ENCODE data around the gene THNSL1. TPM values are rescaled to one million over a fixed set of nuclear protein-coding genes. Genes with fewer than 3 reads are reported as not detected.
A peak's percentile ranks its signal among the peaks of the same experiment; 100 is the strongest.
"Not testable (repeated sequence)": the region's sequence is repeated elsewhere in the genome, so short reads cannot be mapped to it uniquely, and the experiment has no call there.

The THNSL1 gene
- total RNA-seq, 1 experiment from 2014 or later, result 7.3 TPM

DNA sequence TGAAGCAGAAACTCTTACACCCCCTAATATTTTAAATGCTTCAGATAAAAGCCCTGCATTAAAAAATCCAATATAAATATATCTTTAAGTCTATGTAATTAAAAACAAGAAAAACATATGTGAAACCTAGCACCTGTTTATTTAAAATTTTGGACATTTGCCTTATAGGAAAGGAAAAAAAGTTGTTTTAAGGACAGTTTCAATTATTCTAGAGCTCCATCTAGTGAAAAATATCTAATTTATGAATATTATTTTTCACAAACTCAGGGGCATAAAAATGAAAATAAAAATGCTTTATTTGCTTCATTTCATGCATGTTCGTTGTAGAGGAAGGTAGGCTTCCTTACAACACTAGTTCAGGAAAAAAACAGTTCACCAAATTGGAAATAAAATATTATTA is 26.5 kb upstream of the THNSL1 start:
- Histone ChIP-seq H3K4me3 (no peak overlapping the region), H3K9me3 (no peaks in the 10 kb centered on the region), H3K36me3 (no peaks in the 10 kb centered on the region), H3K27me3 (no peaks in the 10 kb centered on the region)
- DNase-seq, result no peak

DNA sequence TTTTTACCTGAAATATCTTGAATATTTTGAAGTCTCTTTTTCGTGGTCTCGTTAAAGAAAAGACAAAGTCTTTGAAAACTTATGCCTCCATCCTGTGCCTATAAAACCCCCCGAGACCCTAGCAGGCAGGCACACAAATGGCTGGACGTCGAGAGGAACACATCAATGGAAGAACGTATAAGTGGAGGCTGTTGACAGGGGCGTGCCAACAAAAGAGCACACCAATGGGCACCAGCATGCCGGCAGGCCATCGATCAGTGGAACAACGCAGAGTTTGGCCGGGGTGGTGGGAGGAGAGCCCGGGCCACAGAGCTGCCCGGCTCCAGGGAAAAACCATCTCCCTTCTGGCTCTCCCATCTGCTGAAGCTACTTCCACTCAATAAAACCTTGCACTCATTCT is 25.1 kb upstream of the THNSL1 start:
- H3K27me3 ChIP-seq, result no peaks in the 10 kb centered on the region
- no peaks in the 10 kb centered on the region for H3K9me3 ChIP-seq
- DNase-seq, result no peak
- H3K36me3 ChIP-seq, result no peaks in the 10 kb centered on the region
- H3K4me3 ChIP-seq, result no peak overlapping the region

DNA sequence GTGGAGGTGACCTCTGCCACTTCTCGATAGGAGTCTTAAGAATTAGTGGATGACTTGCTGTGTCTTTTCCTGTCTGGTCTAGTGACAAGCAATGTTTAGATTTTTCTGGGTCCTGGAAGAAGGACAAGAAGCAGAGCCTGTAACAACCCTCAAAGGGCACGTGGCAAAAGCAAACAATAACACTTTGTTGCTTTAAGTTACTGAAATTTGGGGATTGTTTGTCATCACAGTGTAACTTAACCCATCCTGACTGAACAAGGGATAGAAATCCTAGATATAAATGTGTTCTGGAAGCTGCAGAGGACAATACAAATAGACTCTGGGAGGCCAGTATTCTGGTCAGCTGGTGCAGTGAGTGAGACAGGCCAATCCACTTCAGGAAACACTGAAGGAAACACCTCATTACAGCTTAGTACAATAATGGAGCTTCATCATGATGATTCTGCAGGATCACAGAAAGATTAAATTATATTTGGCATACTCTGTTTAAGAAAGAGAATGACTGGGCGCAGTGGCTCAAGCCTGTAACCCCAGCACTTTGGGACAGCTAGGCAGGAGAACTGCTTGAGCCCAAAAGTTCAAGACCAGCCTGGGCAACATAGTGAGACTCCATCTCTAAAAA is 23.8 kb upstream of the THNSL1 start:
- DNase-seq, result no peak
- Histone ChIP-seq H3K27me3 (no peaks in the 10 kb centered on the region), H3K9me3 (no peaks in the 10 kb centered on the region), H3K4me3 (no peak overlapping the region), H3K36me3 (no peaks in the 10 kb centered on the region)

DNA sequence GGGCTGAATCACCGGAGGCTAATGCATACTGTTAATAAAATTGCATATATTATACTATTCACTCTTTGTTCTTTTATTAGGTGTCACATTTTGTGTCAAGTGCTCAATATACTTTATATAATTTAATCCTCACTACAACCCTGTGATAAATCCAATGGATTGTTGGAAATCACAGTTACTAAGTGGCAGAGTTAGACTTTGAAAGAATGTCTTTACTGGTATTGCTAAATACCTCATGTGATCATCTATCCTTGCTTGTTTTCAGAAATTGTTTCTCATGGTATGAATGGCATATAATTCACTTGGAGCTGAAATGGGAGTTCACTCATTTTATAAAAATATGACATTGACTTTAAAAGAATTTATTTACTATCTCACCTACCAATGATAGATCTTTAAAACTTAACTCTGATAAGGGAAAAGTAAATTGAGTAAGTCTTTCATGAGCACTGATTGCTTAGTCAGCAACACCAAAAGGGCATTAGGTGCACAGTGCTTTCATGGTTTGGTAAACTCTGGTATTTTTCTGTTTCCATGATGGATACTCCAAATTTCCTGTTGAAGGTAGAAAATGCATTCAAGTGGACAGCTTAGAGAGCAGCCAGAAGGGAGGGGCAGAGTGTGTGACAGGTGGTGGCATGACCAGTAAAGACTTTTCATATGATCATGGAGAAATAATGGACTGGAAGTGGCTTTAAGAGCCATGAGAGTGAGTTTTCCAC is 23.0 kb upstream of the THNSL1 start:
- no peaks in the 10 kb centered on the region for H3K9me3 ChIP-seq
- no peaks in the 10 kb centered on the region for H3K27me3 ChIP-seq
- DNase-seq, result no peak
- H3K4me3 ChIP-seq, result no peak overlapping the region
- H3K36me3 ChIP-seq, result no peaks in the 10 kb centered on the region

DNA sequence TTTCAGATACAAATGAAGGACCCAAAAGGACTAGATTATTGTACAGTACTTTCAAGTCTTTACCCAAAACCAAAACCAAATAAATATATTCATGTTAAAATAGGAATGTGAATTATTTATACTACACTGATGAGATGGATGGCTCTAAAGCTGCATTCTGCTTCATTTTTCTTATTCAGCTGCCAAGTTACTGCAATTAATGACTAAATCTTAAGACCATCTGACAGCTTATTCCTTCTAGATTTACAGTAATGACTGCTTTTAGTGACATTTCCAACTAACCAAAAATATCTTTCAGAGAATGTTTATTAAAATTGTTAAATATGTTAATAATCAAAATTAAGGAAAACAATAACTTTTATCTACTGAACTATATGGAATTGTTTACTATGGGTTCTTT is 21.3 kb upstream of the THNSL1 start:
- Histone ChIP-seq H3K27me3 (no peaks in the 10 kb centered on the region), H3K9me3 (no peaks in the 10 kb centered on the region), H3K36me3 (no peaks in the 10 kb centered on the region), H3K4me3 (no peak overlapping the region)
- no peak for DNase-seq

DNA sequence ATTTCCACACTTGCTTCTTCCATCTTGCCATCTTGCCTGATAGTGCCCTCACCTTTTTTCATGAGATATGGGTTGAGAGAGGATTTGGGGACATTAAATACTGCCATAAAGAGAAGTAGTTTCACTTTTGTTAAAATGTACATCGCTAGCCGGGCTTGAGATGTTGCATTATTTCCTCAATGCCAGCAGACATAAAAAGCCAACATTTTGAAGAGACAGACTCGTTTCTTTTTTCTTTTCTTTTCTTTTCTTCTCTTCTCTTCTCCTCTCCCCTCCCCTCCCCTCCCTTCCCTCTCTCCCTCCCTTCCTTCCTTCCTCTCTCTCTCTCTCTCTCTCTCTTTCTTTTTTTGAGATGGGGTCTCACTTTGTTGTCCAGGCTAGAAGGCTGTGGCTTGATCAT is 18.4 kb upstream of the THNSL1 start:
- no peak for DNase-seq
- Histone ChIP-seq H3K4me3 (no peak overlapping the region), H3K9me3 (peaks cover 7% of the 10 kb centered on the region), H3K36me3 (no peaks in the 10 kb centered on the region), H3K27me3 (no peaks in the 10 kb centered on the region)

DNA sequence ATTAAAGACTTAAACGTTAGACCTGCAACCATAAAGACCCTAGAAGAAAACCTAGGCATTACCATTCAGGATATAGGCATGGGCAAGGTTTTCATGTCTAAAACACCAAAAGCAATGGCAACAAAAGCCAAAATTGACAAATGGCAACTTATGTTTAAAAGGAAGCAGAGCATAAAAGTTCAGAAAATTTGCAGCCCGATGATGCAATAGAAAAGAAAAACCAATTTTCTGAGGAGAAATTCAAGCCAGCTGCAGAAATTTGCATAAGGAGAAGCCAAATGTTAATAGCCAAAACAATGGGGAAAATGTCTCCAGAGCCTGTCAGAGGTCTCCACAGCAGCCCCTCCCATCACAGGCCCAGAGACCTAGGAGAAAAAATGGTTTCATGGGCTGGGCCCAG is 4.8 kb upstream of the THNSL1 start:
- not testable (repeated sequence) for DNase-seq, H3K4me3 ChIP-seq, H3K9me3 ChIP-seq, H3K36me3 ChIP-seq, H3K27me3 ChIP-seq

DNA sequence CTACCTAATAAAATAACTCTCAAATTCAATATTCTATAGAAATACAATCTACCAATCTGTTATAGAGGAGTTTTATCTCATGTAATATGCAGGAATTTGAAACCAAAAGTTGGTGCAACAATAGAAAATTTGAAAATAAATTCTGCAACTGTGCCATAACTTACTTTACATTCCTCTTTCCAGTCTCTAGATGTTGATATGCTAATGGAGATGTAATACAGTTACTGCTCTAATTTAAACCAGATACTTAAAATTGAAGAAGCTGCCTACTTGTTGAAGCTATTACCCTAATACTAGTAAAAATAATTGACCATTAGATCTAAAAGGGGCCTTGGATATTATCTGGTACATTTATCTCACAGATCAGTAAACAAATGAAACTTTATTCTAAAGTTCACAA is 1.8 kb upstream of the THNSL1 start:
- DNase-seq, result no peak
- Histone ChIP-seq H3K36me3 (no peaks in the 10 kb centered on the region), H3K9me3 (no peaks in the 10 kb centered on the region), H3K27me3 (no peaks in the 10 kb centered on the region), H3K4me3 (no peak overlapping the region)

DNA sequence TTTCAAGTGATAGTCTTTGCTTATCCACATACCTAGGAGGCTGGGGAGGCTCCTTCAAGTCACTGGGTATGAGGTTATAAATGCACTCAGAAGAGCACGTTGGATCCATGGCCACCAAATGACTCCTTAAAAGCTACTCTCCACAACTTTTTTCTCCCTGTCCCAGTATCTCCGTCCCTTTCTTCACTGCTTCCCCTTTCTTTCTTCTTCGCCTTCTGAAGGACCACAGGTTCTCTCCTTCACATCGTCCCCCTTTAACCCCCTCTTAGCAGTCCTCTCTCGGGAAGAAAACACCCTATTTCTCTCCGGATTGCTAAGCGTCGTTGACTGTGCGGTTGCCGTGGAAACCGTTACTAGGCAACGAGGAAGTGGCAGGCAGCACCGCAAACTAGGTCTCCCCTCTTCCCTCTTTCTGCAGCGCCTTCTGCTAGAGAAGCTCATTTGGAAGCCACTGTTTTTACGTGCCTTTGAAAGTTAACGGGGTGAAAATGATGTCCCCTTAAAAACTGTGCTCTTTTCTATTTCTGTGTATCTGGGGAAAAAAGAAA is 510 bp upstream of the THNSL1 start, which contains the start of gene ENKUR:
TSS of gene ENKUR (minus strand) at position 331 of the 548 bp plus-strand sequence. CDS start at position 109, 222 bp downstream.
- Histone ChIP-seq H3K36me3 (no peaks in the 10 kb centered on the region), H3K9me3 (no peaks in the 10 kb centered on the region), H3K27me3 (no peaks in the 10 kb centered on the region), H3K4me3 (peak within 1 kb of the TSS; percentile 60)
- DNase-seq, result peak; percentile 91

DNA sequence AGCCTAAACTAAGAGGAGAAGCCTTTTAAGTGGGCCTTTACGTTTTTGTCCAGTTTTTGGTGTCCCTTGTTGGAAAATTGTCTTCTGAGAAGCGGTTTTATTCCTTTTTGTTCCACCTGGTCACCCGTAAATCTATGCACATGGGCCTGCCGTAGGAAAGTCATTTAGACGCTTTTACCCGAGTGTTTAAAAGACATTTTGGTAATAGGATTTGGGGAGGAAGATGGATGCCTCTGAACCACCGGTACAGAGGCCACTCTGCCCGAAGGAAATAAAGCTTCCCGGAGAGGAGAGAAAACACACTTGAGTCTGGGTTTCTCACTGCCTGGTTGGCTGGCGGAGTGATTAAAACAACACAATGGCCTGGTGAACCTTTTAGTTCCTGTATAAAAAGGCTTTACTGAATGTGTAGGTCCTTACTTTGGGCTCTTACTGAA is 760 bp downstream of the THNSL1 start:
- DNase-seq, result no peak
- no peaks in the 10 kb centered on the region for H3K27me3 ChIP-seq
- peak overlapping the region; percentile 60 for H3K4me3 ChIP-seq
- no peaks in the 10 kb centered on the region for H3K36me3 ChIP-seq
- H3K9me3 ChIP-seq, result no peaks in the 10 kb centered on the region

DNA sequence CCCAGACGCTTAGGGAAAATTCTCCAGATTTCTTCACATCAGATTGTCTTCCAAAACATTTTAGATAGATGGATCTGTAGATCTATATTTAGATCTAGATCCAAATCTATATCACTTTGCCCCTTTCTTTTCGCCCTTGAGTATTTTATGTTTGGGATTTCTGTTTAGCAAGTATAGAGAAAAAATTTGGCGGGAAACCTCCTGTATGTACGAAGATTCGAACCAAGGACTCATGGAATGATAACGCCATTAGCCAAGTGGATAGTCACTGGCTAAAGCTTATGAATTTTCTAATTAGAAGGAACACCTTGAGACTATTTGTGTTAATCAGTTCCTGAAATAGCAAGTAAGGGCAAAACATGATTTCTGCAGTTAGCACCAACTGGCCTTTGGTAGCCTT is 1.2 kb downstream of the THNSL1 start:
- Histone ChIP-seq H3K4me3 (peak overlapping the region; percentile 60), H3K27me3 (no peaks in the 10 kb centered on the region), H3K36me3 (no peaks in the 10 kb centered on the region), H3K9me3 (no peaks in the 10 kb centered on the region)
- DNase-seq, result no peak

DNA sequence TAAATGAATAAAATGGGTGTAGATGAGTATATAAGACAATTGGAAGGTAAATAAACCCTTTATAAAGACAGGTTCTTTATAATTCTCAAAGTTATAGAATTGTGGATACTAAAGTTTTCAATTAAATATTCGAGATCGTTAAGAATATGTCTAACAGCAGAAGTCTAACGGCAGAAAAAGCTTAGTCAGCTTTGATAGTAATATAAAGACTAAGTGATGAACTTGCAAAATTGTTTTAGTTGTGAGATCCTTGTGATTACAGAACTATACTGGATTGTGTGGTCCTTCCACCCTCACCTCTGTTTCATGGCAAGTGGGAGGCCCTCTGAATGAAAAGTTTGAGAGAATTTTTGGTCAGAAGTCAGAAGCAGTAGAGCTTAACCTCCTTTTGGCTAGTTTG is 2.3 kb downstream of the THNSL1 start:
- Histone ChIP-seq H3K4me3 (no peak overlapping the region), H3K27me3 (no peaks in the 10 kb centered on the region), H3K36me3 (no peaks in the 10 kb centered on the region), H3K9me3 (no peaks in the 10 kb centered on the region)
- no peak for DNase-seq

DNA sequence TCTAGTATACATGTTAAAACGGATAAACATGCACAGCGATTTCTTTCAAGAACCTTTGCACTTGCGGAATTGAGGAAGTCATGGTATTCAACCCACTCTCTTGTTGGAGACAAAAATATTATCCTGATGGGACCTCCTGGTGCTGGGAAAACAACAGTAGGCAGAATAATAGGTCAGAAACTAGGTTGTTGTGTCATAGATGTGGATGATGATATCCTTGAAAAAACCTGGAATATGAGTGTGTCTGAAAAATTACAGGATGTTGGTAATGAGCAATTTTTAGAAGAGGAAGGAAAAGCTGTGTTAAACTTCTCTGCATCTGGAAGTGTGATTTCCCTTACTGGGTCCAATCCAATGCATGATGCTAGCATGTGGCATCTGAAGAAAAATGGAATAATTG is 6.9 kb downstream of the THNSL1 start:
- H3K27me3 ChIP-seq, result no peaks in the 10 kb centered on the region
- H3K9me3 ChIP-seq, result no peaks in the 10 kb centered on the region
- no peak for DNase-seq
- H3K4me3 ChIP-seq, result no peak overlapping the region
- H3K36me3 ChIP-seq, result no peaks in the 10 kb centered on the region

DNA sequence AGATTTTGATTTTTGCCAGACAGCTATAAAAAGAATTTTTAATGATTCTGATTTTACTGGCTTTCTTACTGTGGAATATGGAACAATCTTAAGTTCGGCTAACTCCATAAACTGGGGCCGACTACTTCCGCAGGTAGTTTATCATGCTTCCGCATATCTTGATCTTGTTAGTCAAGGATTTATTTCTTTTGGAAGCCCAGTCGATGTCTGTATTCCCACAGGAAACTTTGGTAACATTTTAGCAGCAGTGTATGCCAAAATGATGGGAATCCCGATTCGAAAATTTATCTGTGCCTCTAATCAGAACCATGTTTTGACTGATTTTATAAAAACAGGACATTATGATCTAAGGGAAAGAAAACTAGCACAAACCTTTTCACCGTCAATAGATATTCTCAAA is 8.1 kb downstream of the THNSL1 start:
- no peak for DNase-seq
- Histone ChIP-seq H3K27me3 (no peaks in the 10 kb centered on the region), H3K9me3 (no peaks in the 10 kb centered on the region), H3K4me3 (no peak overlapping the region), H3K36me3 (no peaks in the 10 kb centered on the region)

DNA sequence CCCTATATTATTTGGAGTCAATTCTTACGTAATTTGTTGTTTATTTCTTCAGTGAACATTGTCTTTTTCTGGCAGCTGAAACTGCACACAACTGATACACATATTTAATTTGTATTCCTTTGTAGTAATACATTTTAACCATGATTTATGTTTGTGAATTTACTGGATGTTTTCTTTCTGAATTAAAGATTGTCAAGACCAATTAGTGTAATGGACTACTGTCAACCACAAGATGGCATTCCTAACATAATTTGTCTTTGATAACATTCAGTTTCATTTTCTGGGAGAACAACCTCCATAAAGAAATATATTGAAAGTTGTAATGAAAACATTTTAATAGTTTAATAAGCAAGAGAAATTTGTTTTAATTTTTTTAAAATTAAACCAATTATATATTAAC is 10.1 kb downstream of the THNSL1 start:
- Histone ChIP-seq H3K9me3 (no peaks in the 10 kb centered on the region), H3K27me3 (no peaks in the 10 kb centered on the region), H3K4me3 (no peak overlapping the region), H3K36me3 (no peaks in the 10 kb centered on the region)
- no peak for DNase-seq

DNA sequence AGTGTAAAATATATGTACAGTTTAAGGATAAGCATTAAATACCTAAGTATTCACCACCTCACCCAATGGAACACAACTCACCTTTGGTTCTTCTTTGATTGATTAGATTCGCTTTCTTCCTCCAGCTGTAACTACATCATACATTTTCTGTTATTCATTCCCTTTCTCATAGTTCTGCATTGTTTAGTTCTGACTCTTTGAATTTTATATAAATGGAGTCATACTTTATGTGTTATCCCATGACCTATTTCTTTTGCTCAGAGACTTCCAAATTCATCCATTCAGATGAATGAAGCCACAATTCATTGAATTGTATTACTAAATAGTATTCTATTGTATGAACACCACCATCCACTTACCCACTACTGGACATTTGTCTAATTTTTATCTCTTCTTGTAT is 12.3 kb downstream of the THNSL1 start:
- H3K36me3 ChIP-seq, result no peaks in the 10 kb centered on the region
- no peaks in the 10 kb centered on the region for H3K27me3 ChIP-seq
- H3K9me3 ChIP-seq, result no peaks in the 10 kb centered on the region
- no peak overlapping the region for H3K4me3 ChIP-seq
- DNase-seq, result no peak

DNA sequence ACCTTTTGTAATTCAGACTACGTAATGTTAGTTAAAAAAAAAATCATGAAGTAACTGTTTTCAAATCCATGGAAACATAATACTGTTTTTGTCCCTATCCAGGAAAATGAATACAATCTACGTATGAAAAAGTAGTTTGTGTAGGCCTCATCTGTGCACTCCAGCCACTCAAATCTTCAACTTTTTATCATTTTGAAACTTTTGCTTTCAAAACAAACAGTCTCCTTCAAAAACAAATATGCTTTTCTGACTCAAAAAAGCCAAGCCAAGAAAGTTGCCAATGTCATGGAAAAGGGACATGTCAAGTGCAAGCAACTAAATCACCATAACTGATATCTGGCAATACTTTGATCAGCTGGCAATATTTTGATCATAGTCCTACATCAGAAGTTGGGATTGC is 13.1 kb downstream of the THNSL1 start:
- no peak for DNase-seq
- no peaks in the 10 kb centered on the region for H3K36me3 ChIP-seq
- H3K27me3 ChIP-seq, result no peaks in the 10 kb centered on the region
- no peaks in the 10 kb centered on the region for H3K9me3 ChIP-seq
- no peak overlapping the region for H3K4me3 ChIP-seq

DNA sequence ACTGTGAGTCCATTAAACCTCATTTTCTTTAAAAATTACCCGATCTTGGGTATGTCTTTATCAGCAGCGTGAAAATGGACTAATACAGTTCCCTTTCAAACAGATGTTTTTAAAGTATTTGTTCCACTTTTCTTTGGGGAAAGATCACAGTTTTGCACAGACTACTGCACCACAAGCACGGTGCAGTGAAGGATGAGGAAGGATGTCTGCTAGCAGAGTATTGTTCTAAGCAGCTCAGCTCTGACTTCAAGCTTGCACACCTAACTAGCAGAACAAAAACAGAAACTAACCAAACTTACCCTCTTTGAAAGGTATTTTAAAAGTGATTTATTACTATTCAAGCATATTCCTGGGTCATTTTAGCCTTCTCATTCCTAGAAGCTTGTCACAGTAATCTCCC is 20.0 kb downstream of the THNSL1 start:
- Histone ChIP-seq H3K27me3 (peaks cover 8% of the 10 kb centered on the region), H3K4me3 (no peak overlapping the region), H3K36me3 (no peaks in the 10 kb centered on the region), H3K9me3 (no peaks in the 10 kb centered on the region)
- no peak for DNase-seq

Measured in MG63 (cell line).